Subcutaneous abdominal adipose tissue (tissue), 5 donors: ENCODE data around the gene TM9SF2.

Source experiments
- H3K27ac ChIP-seq: one replicate; pipeline ENCODE4 v1.7.0; 2013; ENCODE audit warnings: low read depth, mild to moderate bottlenecking, inconsistent platforms, low read length, moderate library complexity
- H3K27me3 ChIP-seq, 5 donors: one replicate each; pipeline ENCODE4 v1.7.0; 2013; ENCODE audit warnings: low read length in 5 of 5, inconsistent platforms in 1 of 5; ENCODE audit not compliant: control insufficient read depth in 5 of 5, insufficient read depth in 4 of 5
- H3K36me3 ChIP-seq, 5 donors: one replicate each; pipeline ENCODE4 v1.7.0; 2013; ENCODE audit warnings: low read length in 5 of 5; ENCODE audit not compliant: control insufficient read depth in 5 of 5, insufficient read depth in 5 of 5
- H3K4me1 ChIP-seq, 5 donors: one replicate each; pipeline ENCODE4 v1.7.0; 2013; ENCODE audit warnings: low read length in 5 of 5, mild to moderate bottlenecking in 3 of 5, moderate library complexity in 1 of 5; ENCODE audit not compliant: control insufficient read depth in 5 of 5, insufficient read depth in 5 of 5
- H3K4me3 ChIP-seq, 5 donors: one replicate each; pipeline ENCODE4 v1.7.0; 2013; ENCODE audit warnings: low read length in 5 of 5, low read depth in 1 of 5
- H3K9ac ChIP-seq, 5 donors: one replicate each; pipeline ENCODE4 v1.7.0; 2013; ENCODE audit warnings: low read length in 5 of 5, mild to moderate bottlenecking in 4 of 5, moderate library complexity in 3 of 5
- H3K9me3 ChIP-seq, 5 donors: one replicate each; pipeline ENCODE4 v1.7.0; 2013; ENCODE audit warnings: low read length in 5 of 5; ENCODE audit not compliant: control insufficient read depth in 5 of 5
- donor health status: healthy.
- donor health status: healthy.
- donor health status: healthy.
- donor health status: healthy.
- donor health status: healthy.

Gene TM9SF2

GRCh38 chr13:99507054-99507453, 5.8 kb downstream of the TM9SF2 start:
- Histone ChIP-seq H3K27me3 (no peaks in the 10 kb centered on the region), H3K4me3 (peak overlapping the region in 1 of 5 donors; percentile 7), H3K36me3 (peaks cover 0 to 6% (median 0%) of the 10 kb centered on the region in 5 donors), H3K9ac (peak overlapping the region in 2 of 5 donors; percentile 35 to 45), H3K4me1 (peaks cover 5 to 57% (median 46%) of the 10 kb centered on the region in 5 donors), H3K9me3 (peaks cover 0 to 5% (median 0%) of the 10 kb centered on the region in 5 donors), H3K27ac (no peak overlapping the region)

GRCh38 chr13:99507551-99507950, 6.3 kb downstream of the TM9SF2 start:
- Histone ChIP-seq H3K9ac (peak overlapping the region in 1 of 5 donors; percentile 45), H3K4me1 (peaks cover 2 to 57% (median 45%) of the 10 kb centered on the region in 5 donors), H3K27me3 (no peaks in the 10 kb centered on the region), H3K27ac (no peak overlapping the region), H3K36me3 (peaks cover 0 to 6% (median 0%) of the 10 kb centered on the region in 5 donors), H3K9me3 (peaks cover 0 to 5% (median 0%) of the 10 kb centered on the region in 5 donors), H3K4me3 (no peak overlapping the region)

- Histone ChIP-seq H3K9ac (peak overlapping the region in 1 of 5 donors; percentile 21), H3K4me1 (peaks cover 2 to 57% (median 45%) of the 10 kb centered on the region in 5 donors), H3K36me3 (peaks cover 0 to 6% (median 0%) of the 10 kb centered on the region in 5 donors), H3K27ac (no peak overlapping the region), H3K27me3 (no peaks in the 10 kb centered on the region), H3K9me3 (peaks cover 0 to 5% (median 0%) of the 10 kb centered on the region in 5 donors), H3K4me3 (no peak overlapping the region)
These were observed 6.7 kb downstream of the TM9SF2 start for GRCh38 chr13:99507986-99508385.

DNA sequence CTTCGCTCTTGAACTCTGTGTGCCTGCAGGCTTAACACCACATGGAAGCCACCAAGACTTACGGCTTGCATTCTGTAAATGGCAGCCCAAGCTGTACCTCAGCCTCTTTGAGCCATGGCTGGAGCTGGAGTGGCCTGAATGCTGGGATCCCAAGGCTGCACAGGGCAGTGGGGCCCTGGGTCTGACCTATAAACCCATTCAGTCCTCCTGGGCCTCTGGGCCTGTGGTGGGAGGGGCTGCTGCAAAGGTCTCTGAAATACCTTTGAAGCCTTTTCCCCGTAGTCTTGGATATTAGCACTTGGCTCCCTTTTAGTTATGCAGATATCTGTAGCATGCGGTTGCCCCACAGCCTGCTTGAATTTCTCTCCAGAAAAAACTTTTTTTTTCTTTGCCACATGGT, 8.2 kb downstream of the TM9SF2 start:
- no peaks in the 10 kb centered on the region for H3K27me3 ChIP-seq
- no peak overlapping the region for H3K27ac ChIP-seq
- peaks cover 0 to 6% (median 0%) of the 10 kb centered on the region in 5 donors for H3K36me3 ChIP-seq
- no peak overlapping the region for H3K4me3 ChIP-seq
- H3K9ac ChIP-seq, result no peak overlapping the region
- peaks cover 5 to 54% (median 50%) of the 10 kb centered on the region in 5 donors for H3K4me1 ChIP-seq
- H3K9me3 ChIP-seq, result peaks cover 0 to 5% (median 0%) of the 10 kb centered on the region in 5 donors

GRCh38 chr13:99514801-99515200, 13.5 kb downstream of the TM9SF2 start:
- H3K9ac ChIP-seq, result no peak overlapping the region
- peaks cover 6 to 11% (median 8%) of the 10 kb centered on the region in 5 donors for H3K36me3 ChIP-seq
- H3K27me3 ChIP-seq, result no peaks in the 10 kb centered on the region
- no peak overlapping the region for H3K27ac ChIP-seq
- H3K4me1 ChIP-seq, result peaks cover 3 to 29% (median 22%) of the 10 kb centered on the region in 5 donors
- H3K9me3 ChIP-seq, result no peaks in the 10 kb centered on the region
- H3K4me3 ChIP-seq, result no peak overlapping the region

DNA sequence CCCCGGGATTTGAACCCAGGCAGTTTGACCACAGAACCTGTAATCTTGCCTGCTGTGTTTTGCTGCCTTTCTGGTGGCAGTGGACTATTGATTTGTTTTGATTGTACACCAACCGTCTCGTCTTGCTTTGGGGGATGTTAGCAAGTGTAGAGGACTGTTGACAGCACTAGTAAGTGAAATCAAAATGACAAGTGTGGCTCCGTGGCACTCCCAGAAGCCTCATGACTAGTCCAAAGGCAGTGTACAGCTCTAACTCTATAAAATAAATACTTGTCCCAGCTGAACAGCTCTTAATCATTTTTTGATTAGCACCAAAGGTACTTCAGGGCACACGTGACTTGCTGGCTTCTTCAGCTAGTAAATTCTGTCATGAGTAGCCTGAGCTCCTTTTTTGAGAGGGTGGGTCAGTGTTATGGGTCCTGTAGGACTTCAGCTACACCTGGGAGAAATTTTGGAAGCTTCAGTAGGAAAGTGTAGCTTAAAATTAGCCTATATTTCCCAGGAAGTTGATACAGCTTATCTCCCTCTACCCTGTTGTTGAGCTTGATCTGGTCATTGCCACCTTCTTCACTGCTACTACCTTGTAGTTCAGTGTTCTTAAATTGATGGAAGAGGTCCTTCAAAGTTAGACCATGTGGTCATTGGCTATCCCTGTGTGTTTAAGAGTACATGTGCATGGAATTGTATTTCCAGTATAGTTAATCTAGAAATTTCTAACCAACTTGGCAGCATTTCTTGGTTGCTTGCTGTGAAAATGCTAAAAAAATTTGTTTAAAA, 15.1 kb downstream of the TM9SF2 start:
- H3K27me3 ChIP-seq, result no peaks in the 10 kb centered on the region
- H3K27ac ChIP-seq, result no peak overlapping the region
- peaks cover 6 to 25% (median 21%) of the 10 kb centered on the region in 5 donors for H3K36me3 ChIP-seq
- H3K4me1 ChIP-seq, result peaks cover 3 to 25% (median 17%) of the 10 kb centered on the region in 5 donors
- no peak overlapping the region for H3K4me3 ChIP-seq
- H3K9me3 ChIP-seq, result no peaks in the 10 kb centered on the region
- H3K9ac ChIP-seq, result no peak overlapping the region

DNA sequence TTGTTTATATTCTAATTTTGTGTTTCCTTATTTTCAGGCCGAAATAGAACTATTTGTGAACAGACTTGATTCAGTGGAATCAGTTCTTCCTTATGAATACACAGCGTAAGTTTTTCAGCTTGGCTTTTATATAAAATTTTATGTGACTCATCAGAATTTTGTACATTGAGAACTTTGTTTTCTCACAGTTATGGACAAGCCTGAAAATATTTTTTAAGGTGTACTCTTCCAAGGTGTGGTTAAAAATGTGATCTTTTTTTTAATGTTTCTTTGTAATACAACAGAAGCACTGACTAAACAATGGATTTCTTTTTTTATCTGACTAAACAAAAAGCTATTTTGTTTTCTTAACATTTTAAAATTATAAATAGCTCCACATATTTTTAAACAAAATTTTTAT, 16.3 kb downstream of the TM9SF2 start:
- Histone ChIP-seq H3K27me3 (no peaks in the 10 kb centered on the region), H3K36me3 (peaks cover 6 to 37% (median 29%) of the 10 kb centered on the region in 5 donors), H3K4me1 (peaks cover 2 to 13% (median 12%) of the 10 kb centered on the region in 5 donors), H3K27ac (no peak overlapping the region), H3K4me3 (no peak overlapping the region), H3K9ac (no peak overlapping the region), H3K9me3 (no peaks in the 10 kb centered on the region)

DNA sequence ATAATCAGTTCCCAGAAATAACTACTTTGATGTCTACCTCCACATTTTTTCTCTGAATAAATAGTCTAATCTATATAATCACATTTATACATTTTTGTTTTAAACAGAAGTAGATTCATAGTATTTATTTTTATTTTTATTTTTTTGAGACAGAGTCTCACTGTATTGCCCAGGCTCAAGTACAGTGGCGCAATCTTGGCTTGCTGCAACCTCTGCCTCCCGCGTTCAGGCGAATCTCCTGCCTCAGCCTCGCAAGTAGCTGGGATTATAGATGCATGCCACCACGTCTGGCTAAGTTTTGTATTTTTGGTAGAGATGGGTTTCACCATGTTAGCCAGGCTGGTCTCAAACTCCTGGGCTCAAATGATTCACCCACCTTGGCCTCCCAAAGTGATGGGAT, 16.7 kb downstream of the TM9SF2 start:
- H3K4me1 ChIP-seq, result peaks cover 0 to 9% (median 8%) of the 10 kb centered on the region in 5 donors

DNA sequence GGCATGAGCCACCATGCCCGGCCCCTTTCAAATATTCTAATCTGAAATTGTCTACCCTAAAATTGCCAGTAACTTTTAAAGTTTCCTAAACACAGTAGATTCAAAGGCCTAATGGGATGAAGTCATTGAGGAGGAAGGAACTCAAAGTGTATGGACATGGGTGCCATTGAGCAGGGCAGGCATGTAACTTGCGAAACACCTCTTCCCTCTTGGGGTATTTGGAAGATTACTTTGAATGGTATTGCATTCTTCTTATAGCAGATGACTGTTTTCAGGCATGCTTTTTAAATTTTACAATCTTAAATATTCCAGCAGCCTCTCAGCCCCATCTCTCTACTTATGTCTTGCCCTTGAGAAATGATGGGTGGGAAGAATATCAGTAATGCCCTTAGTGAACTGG, 21.0 kb downstream of the TM9SF2 start:
- Histone ChIP-seq H3K27me3 (no peaks in the 10 kb centered on the region), H3K9ac (no peak overlapping the region), H3K27ac (no peak overlapping the region), H3K9me3 (no peaks in the 10 kb centered on the region), H3K4me3 (no peak overlapping the region), H3K36me3 (peaks cover 10 to 68% (median 48%) of the 10 kb centered on the region in 5 donors), H3K4me1 (no peaks in the 10 kb centered on the region)

More for the DNA sequence above, 16.7 kb downstream of the TM9SF2 start:
- Histone ChIP-seq H3K9ac (no peak overlapping the region), H3K4me3 (no peak overlapping the region), H3K27me3 (no peaks in the 10 kb centered on the region), H3K9me3 (no peaks in the 10 kb centered on the region), H3K36me3 (peaks cover 6 to 41% (median 31%) of the 10 kb centered on the region in 5 donors), H3K27ac (no peak overlapping the region)

GRCh38 chr13:99523838-99524237, 22.6 kb downstream of the TM9SF2 start:
- Histone ChIP-seq H3K27me3 (no peaks in the 10 kb centered on the region), H3K4me3 (no peak overlapping the region), H3K27ac (no peak overlapping the region), H3K9ac (no peak overlapping the region), H3K9me3 (no peaks in the 10 kb centered on the region), H3K36me3 (peaks cover 10 to 64% (median 47%) of the 10 kb centered on the region in 5 donors), H3K4me1 (no peaks in the 10 kb centered on the region)
